ENCODE measurements around the gene STK16.
"Not testable (repeated sequence)": the region's sequence is repeated elsewhere in the genome, so short reads cannot be mapped to it uniquely, and the experiment has no call there.

The STK16 gene

DNA sequence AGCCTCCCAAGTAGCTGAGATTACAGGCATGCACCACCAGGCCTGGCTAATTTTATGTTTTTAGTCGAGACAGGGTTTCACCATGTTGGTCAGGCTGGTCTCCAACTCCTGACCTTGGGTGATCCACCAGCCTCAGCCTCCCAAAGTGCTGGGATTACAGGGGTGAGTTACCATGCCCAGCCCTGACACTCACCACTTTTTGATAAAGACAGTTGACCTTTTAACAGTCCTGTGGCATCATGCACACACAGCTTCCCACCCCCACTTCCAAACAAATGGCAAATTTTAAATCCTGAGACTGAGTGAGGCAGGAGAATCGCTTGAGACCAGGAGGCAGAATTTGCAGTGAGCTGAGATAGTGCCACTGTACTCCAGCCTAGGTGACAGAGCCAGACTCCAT, 27.7 kb downstream of the STK16 start:
- peak; percentile 65 for DNase-seq

DNA sequence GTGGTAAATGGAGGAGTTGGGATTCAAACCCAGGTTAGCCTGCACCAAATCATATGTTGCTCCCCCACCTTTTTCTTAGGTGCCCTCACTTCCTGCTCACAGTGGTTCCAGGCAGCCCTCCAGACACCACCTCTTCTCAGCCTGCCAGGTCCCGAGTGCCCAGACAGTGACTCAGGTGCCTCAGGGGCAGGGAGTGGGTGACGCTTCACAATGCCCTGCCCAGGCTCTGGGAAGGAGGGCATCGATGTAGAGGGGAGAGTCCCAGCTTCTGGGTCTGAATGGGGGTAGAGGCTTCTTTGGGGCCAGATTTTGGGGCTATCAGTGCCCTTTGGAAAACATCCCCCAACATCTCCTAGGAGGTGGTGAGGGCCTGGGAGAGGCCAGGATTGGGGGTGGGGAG, 28.7 kb downstream of the STK16 start:
- peak; percentile 92 for DNase-seq

DNA sequence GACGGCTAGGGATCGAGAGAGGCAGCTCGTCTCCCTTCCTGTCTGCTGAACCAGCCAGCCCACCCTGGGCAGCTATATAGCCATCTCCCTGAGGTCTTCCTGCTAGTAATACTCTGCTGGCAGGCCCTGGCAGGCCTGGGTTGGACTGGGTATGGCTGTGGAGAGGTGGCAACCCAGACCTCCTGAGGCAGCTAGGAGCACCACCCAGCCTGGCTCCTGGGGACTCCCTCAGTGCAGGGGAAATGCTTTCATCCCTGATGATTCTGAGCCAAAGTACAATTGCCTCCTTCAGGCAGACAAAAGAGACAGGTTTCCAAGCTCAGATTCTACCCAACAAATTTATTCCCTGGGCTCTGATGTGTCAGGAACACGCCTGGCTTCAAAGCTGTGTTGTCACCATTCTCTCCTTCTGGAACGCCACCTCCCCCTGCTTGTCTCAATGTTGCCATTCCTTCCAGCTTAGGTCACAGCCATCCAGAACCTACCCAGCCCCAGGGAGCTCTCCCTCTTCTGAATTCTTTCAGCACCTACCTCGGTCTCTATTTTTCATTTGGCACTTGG, 29.2 kb downstream of the STK16 start:
- DNase-seq: peak; percentile 89

DNA sequence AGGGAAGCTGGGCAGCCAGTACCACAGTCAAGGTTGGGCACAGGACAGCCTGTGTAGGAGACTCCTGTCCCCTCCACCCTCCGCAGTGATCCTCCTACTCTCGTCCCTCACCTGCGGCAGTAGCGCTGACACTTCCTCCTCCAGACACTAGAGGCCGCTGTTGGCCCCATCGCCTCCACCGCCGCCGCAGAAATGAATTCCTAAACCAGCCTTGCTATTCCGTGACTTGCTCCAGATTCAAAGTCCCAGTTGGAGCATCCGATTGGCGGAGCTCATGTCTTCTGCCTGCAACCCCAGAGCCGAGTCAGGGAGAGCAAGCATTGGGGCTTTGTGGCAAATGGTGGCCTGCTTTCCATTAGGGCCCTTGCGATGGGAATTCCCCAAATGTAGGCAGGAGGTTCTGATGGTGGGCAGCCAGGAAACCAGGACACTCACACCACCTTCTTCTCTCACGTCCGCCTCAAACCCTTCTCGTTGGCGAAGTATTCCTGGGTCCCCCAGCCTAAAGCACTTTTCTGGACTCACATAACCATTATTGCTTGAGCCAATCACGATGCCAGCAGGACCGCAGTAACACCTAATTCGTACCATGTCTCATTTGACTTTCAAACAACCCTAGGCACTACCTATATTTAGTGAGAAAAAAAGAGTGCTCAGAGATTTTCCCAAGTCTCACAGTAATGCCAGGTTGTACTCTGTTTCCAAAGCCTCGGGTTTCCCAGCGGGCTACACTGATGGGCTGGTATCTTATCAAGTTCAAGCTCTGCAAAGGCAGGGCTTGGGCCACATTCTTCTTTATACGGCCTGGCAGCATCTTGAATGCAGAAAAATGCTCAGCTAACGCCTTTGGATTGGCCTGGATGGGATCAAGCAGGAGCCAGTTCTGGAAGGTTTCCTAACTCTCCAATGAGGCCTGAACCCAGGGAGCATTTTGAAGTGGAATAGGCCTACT, 32.7 kb downstream of the STK16 start:
- peak; percentile 55 for DNase-seq

DNA sequence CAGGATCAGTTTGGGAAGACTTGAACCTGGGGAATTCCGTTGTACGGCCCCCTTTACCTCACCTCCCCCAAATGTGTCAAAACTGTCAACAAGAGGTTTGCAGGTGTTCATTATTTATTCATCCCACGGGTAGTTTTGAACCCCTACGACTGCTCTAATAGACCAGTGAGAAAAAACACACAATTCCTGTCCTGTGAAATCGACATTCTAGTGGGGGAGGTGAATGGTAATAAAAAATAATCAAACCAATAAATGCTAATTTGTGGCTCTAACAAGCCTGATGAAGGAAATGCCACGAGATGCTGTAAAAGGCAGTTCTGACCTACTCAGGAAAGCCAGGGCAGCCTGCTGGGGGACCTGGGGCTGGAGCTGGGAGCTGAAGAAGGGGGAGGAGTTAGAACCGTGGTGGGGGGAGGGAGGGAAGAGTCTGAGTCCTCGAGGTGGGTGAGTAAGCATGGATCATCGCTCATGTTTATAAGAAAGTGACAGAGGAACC, 33.4 kb downstream of the STK16 start:
- DNase-seq: no peak

DNA sequence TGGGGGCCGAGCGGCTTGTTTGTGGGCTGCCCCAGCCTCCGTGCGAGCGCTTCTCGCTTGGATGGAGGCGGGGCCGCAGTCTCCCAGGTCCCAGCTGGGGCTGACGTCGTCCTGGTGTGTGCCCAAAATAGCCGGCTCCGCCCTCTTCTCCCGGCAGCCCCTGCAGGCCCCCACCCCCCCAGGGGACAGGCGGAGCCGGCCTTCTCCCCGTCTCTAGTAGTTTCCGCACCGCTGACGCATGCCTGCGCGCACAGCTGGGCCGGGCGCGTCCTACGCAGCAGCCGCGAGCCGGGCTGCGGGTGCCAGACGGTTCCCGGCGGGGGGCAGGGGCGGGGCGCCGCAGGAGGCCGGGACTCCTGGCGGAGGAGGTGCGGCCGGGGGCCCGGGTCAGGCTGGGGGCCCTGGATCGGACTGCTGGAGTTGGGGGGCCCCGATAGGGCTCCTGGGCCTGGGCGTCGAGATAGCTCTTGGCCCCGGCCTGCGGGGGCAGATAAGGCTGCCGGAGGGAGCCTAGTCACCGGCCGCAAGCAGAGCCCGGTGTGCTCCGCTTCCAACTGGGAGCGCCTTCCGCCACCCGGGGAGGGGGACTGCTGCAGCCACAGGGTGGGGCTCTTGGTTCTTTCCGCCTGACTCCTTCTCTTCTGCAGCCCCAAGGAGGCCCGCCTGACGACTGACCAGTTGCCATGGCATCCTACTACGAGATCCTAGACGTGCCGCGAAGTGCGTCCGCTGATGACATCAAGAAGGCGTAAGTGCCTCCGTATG, 34.1 kb downstream of the STK16 start, which contains the start of gene DNAJB2:
Gene DNAJB2 (plus strand): TSS at position 216 of the 765 bp plus-strand sequence. CDS start 468 bp downstream, at position 684.
- DNase-seq: peak; percentile 98

DNA sequence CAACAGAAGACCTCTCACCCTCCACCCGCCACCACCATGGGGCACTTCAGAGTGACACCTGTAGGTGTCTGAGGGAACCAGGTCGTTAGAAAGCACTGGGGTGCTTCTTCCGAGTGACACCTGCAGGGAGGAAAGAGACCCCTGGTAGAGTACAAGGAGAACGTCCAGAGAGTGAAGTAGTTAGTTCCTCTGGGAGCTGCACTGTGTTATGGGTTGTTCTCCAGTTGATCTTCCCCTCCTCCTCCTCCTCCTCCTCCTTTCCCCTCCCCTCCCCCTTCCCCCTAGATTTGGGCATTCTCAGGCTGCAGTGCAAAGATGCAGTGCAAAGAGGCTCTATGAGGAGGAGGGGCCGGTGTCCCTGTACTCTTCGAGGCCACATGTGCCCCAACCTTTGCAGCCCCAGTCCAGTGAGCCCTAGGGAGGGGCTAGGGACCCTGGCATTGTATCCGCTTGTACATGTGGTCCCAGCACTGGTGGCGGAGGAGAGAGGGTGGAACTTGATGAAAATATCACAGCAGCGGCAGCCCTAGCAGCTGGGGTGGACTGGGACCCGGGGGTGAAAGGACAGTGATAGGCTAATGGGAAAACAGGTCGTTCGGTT, 34.7 kb downstream of the STK16 start:
- no peak for DNase-seq

DNA sequence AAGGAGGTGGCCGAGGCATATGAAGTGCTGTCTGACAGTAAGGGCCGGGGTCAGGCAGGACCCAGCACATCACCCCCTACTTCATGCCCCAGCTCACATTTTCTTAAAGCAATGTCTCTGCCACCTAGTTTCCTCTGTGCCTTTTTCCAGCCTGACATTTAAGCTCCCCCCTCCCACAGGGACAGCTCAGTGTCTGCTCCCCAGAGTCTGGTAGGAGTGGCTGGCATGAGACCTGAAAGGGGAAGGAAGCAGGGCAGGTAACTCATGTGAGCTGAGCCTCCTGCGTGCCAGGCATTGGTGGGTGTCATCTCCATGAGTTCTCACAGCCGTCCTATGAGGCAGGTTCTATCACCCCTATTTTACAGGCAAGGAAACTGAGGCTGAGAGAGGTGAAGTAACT, 35.4 kb downstream of the STK16 start:
- no peak for DNase-seq

DNA sequence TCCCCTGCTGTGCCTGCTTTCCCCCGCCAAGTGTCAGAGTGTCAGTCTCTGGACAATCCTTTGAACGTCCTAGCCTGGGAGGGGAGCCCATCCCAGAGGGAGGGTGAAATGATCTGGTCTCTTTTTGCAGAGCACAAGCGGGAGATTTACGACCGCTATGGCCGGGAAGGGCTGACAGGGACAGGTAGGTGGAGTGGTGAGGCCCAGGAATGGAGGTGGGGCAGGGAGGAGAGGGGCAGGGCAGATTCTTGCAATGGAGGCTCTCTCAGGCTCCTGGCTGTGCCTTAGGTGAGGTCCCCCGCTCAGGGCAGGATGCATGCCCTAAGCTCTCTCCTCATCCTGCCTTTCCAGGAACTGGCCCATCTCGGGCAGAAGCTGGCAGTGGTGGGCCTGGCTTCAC, 36.3 kb downstream of the STK16 start:
- DNase-seq: no peak

DNA sequence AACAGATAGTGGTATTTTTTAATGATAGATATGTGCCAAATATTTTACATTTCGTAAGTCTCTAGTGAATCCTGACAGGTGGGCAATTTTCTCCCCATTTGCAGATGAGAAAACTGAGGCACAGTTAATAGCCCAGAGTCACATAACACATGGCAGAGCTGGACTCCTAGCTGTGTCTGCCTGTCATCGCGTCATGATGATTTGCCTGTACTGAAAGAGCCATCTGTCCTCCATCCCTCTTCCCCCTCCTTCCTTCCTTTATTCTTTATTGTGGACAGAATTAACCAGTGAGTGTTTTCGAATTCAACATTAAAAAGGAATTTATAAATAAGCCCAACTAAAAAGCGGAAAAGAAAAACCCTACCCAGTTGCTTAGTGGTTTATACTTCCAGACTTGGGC, 37.1 kb downstream of the STK16 start:
- no peak for DNase-seq

DNA sequence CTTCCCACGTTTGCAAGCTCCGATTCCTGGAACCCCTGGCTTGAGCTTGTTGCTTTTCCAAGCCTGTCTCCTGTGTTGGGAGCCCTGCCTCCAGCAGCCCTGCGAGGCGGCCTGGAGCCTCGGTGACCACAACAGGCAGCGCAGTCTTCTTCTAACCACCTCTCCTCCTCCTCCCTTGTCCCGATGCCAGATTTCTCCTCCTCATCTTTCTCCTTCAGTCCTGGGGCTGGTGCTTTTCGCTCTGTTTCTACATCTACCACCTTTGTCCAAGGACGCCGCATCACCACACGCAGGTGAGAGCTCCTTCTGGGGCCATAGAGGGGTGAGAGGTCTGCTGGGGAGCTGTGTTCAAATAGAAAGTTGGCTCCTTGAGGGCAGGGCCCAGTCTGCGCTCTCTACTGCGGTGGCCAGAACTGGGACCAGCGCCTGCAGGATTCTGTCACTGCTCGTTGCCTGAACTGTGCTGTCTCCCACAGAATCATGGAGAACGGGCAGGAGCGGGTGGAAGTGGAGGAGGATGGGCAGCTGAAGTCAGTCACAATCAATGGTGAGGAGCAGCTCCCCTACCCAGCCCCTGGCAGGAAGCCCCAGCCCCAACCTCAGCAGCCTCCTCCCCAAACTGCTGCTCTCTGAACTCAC, 37.8 kb downstream of the STK16 start:
- no peak for DNase-seq

DNA sequence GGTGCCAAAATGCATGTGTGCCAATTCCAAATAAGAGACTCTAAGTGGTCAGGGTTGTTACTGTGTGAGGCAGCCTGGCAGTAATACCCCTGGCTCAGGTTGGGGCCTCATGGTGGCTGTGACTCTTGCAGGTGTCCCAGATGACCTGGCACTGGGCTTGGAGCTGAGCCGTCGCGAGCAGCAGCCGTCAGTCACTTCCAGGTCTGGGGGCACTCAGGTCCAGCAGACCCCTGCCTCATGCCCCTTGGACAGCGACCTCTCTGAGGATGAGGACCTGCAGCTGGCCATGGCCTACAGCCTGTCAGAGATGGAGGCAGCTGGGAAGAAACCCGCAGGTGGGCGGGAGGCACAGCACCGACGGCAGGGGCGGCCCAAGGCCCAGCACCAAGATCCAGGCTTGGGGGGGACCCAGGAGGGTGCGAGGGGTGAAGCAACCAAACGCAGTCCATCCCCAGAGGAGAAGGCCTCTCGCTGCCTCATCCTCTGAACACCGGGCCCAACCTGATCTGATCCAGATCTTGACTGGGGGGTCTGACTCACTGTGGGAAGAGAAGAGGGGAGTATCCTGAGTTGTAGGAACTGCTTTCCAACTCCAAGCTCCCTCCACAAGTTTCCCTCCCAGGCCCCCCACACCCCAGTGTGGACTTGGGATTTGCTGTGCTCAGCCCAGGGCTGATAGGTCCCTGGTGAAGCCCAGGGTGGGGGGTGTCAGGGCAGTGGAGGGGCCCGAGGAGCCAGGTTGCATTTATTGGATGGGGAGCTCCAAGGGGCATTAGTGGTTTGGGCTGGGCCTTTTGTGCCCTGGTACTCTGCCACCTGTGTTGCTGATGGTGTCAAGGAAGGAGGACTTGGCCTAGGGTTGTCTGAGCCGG, 39.5 kb downstream of the STK16 start:
- no peak for DNase-seq

DNA sequence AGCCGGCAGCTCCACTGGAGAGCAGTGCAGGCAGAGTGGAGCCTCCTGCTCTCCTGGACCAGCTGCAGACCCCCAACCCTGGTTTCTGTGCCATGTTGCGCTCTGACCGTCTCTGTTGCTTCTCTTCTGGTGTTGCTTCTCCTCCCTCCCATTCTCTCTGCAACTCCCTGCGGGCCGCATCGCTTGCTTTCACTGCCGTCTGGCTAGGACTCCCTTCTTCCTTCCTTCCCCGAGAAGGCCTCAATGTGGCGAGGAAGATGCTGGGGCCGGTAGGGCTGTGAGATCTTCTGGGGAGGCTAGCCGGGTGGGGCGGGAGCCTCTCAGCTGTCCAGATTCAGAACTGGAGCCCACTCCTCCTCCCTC, 40.1 kb downstream of the STK16 start:
- DNase-seq: no peak

DNA sequence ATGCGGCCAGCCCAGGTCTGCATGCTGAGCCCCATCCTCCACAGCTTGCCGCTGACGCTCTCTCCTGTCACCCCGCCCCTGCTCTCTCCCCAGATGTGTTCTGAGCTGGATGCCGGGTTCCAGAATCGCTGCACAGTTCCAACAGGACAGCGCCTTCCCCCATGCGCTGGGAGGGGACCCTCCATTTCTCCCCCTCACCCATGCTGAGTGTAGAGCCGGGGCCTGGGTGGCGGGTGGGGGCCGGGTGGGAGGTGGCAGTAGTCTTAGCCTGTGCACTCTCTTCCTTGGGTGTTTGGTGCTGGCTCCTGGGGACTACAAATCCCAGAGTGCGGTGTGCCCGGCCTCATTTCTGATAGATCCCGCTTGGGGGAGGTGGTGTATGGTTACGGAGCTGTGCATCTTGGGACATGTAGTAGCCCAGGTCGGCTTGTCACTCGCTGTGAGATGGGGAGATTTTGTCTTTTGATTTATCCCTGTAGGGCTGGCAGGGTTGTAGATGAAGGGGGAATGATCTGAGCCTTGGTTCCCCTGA, 40.7 kb downstream of the STK16 start:
- DNase-seq: no peak

DNA sequence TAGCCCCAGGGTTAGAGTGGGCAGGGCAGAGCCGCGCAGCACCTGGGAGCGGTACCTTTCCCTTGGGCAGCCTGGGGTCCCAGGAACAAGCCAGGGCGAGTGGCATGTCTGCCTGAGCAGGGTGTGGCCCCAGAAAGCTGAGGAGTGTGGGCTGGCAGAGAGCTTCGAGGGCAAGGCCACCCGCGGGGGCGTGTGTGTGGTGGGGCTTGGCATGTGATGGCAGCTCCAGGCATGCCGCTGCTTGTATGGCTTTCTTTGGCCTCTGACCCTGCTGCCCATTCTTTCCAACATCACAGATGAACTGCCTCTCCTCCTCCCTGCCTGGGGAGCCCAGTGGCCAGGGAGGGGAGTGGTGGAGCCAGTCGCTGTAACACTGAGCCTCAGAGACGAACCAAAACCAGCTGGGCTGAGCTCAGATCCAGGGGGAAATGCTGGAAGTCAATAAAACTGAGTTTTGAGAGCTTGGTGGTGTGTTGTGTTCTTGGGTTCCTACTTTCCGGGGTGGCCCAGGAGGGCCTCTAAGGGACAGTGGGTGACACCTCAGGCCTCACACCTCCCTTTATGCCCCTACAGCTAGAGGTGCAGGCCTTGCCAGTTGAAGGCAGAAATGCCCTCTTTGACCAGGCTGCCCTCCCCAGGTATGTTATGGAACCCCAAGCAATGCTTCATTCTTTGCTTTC, 41.3 kb downstream of the STK16 start:
- no peak for DNase-seq

DNA sequence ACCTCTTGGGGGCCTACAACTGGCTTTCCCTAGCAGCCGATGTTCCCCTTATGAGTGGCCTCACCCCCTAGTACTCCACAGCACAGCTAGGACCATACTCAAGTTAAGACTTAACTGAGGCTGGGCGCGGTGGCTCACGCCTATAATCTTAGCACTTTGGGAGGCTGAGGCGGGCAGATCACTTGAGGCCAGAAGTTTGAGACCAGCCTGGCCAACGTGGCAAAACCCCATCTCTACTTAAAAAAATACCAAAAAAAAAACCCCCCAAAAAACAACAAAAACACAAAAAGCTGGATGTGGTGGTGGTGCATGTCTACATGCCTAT, 41.8 kb downstream of the STK16 start:
- DNase-seq: not testable (repeated sequence)

DNA sequence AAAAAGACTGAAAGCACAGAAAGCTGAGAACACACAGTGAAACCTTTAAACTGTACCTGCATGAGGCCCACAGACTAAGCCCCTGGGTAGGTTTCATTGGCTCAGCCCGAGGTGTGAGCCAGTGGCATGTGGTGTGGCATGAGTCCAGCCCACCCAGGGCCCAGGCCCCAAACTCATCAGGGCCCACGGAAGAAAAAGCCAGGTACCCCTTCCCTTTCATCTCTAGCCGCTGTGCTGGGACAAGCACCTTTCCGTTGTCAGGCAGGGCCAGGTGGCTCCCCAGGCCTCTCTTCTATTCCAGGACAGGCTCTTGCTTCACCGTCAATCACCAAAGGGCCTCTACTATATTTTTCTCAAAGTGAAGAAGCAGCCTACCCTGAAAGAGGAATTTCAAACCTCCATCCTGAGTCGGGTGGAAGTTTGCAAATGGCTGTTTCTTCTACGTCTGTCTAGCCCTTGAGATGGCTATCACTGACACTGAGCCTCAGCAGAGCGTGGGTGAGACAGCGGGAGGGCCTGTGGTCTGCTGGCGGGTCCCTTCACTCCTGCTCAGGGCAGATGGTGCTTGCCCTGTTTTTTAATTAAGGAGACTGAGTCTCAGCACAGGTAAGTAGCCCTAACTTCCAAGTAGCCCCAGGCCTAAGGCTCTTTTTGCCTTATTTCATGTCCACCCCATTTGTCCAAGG, 42.4 kb downstream of the STK16 start:
- DNase-seq: no peak

DNA sequence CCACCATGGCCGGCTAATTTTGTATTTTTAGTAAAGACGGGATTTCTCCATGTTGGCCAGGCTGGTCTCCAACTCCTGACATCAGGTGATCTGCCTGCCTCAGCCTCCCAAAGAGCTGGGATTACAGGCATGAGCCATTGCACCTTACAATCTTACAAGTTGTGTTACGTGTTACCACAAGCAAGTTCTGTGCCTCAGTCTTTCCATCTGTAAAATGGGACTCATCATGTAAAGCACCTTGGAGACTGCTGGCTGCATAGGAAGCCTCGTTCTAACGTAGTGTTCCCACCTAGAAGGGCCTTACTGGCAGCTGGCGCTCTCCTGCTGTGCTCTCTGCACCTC, 43.9 kb downstream of the STK16 start:
- DNase-seq: no peak

DNA sequence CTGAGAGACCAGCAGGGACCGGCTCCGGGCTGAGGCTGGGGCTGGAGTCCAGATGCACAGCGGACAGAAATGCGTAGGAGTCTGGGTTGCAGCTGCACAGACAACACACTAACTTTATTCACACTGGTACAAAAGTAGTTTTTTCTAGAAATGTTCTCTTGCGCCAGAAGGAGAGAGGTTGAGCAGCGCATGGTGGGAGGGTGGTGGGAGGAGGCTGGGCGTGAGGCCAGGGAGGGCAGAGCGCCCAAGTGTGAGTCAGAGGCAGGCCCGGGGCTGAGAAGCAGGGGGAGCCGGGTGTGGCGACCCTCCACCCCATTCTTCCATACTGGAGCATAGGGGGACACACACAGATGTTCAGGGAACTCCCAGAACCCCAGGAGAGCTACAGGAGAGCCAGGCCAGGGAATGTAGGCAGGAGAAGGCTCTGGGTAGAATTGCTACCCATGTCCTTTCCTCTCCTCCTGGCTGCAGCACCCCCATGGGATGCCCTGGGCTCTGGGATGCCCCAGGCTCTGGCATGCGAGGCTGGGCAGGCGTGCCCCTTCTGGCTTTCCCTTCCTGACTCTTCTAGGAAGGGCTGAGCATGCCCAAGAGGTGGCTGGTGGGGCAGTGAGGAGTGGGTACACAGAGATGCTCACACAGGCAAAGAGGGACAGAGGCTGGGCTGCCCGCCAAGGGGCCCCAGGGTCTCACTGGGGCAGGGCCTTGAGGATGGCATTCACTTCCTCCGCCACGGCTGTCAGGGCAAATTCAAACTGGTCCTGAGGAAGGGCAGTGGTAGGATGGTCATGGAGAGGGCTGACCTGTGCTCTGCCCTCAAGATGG, 44.5 kb downstream of the STK16 start:
- peak; percentile 89 for DNase-seq
